GM18511 (cell line): ENCODE measurements around the gene CPLX3.

ENCODE experiments used
- ATAC-seq: cut with Tn5 transposase; IDR thresholded peaks from one replicate; pipeline ENCODE4 v1.9.1; 2021; ENCODE audit warnings: mild to moderate bottlenecking, moderate library complexity; ENCODE audit not compliant: unreplicated experiment

The CPLX3 gene

DNA sequence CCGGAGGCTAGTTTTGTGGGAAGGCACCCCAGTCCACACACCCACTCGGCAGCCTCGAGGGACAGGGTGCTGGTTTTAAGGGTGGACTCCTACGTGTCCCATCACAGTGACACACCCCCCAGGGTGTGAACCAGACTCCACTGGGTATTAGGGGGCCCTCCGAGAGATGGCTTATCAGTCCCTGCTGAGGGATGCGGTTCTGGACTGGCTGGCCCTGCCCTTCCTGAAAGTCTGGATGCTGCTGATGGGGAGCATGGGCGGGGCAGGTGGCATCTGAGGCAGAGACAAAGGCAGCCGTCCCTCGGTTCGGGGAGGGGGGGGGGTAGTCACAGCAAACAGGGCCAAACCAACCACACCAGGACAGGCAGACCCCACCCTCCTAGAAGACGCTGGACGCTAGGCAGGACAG, 17.5 kb downstream of the CPLX3 start:
- no peak for ATAC-seq

GRCh38 chr15:74844319-74845207, 18.1 kb downstream of the CPLX3 start:
- no peak for ATAC-seq

GRCh38 chr15:74845208-74845568, 18.8 kb downstream of the CPLX3 start:
- ATAC-seq = no peak

DNA sequence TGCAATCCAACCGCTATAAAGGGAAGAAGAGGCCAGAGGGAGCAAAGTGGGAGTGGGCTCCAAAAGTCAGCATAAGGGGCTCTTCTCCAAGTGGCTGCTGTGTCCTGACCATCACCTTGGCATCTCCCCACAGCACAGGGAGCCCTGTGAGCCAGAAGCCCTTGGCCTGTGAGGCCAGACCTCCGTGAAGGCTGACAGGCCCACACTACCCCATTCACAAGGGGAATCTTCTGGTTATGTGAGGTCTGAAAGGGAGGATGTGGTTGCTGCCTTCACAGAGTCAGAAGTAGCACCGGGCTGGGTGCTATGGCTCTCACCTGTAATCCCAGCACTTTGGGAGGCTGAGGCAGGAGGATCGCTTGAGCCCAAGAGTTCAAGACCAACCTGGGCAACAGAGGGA, 19.2 kb downstream of the CPLX3 start:
- no peak for ATAC-seq

DNA sequence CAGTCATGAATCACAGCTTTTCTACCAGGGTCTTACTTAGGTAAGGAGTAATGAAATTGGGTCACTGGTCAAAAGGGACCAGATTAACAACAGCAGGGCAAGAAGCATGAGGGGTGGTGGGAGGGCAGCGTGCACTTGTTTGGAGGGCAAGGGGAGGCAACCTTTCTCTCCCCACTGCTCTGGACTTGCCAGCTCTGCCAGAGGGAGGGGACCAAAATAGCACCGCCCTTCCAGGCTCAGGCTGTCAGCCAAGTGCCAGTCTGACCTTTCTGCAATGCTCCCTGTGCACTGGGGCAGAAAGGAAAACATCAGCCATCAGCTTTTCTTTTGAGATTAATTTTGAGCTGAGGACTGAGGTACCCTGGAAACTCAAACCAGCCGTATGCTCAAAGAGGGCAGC, 21.0 kb downstream of the CPLX3 start:
- no peak for ATAC-seq

- ATAC-seq = no peak
These were observed 24.0 kb downstream of the CPLX3 start for GRCh38 chr15:74850393-74850792.

GRCh38 chr15:74851960-74852359, 25.5 kb downstream of the CPLX3 start:
- no peak for ATAC-seq

GRCh38 chr15:74854453-74855022, 28.1 kb downstream of the CPLX3 start:
- no peak for ATAC-seq

- no peak for ATAC-seq
These were observed 29.4 kb downstream of the CPLX3 start for GRCh38 chr15:74855857-74856256.

DNA sequence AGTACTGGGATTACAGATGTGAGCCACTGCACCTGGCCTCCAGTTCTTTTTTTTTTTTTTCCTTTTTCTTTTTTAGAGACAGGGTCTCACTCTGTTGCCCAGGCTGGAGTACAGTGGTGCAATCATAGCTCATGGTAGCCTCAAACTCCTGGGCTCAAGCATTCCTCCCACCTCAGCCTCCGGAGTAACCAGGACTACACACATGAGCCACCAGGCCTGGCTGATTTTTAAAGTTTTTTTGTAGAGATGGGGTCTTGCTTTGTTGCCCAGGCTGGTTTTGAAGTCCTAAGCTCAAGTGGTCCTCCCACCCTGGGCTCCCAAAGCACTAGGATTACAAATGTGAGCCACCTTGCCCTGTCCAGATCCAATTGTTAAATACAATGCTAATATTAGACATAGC, 30.1 kb downstream of the CPLX3 start:
- ATAC-seq = no peak

DNA sequence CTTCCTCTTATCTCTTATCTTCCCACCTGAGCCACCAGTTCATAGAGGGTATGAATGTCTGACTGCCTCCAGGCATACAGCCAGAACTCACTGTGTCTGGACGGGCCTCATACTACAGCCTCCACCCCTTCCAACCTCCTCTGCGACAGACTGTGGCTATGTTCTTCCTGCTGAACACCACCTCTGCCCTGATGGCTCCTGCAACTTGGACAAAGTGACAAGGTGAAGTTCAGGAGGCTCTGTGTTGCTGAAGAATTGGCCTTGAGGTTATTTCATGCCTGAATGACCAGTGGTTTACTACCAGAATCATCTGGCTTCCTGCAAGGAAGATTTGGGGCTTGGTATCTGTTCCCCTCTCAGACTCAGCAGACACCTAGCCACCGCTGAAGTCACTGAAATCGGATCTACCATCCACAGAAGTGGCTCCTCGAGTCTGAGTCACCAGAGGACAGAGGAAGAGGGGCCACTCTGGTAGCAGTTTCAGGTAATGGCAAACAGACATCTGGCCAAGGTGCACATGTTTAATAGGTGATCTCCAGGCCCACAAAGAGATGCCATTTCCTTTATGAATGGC, 30.7 kb downstream of the CPLX3 start:
- ATAC-seq = peak; percentile 86

- ATAC-seq = peak; percentile 18
These were observed 31.4 kb downstream of the CPLX3 start for GRCh38 chr15:74857671-74858368.

- ATAC-seq = no peak
These were observed 31.9 kb downstream of the CPLX3 start for GRCh38 chr15:74858369-74858740.

DNA sequence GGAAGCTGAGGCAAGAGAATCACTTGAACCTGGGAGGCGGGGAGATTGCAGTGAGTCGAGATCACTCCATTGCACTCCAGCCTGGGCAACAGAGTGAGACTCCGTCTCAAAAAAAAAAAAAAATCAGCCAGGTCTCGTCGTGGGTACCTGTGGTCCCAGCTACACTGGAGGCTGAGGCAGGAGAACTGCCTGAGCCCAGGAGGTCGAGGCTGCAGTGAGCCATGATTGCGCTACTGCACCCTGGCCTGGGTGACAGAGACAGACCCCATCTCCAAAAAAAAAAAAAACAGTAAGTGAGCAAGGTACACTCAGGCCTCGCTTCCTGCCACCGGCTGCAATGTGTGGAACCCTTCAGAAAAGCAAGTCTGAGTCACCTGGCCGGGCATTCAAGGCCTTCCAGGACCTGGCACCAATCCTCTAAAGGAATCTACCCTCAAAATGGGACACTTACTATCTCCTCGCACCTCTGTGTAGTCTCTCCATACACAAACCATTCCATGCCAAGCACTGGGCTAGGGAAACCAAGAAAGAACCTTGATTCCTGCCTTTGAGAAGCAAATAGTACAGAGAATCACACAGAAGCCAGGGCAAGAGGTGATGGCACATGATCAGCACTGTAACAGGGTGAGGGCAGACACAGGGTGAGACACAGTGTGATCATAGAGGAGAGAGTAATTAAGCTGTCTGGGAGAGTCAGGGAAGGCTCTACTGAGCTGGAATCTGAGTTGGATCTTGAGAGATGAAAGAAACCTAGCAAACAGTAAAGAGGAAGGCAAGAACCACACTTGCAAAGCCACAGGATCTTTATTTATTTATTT, 37.0 kb downstream of the CPLX3 start:
- no peak for ATAC-seq

DNA sequence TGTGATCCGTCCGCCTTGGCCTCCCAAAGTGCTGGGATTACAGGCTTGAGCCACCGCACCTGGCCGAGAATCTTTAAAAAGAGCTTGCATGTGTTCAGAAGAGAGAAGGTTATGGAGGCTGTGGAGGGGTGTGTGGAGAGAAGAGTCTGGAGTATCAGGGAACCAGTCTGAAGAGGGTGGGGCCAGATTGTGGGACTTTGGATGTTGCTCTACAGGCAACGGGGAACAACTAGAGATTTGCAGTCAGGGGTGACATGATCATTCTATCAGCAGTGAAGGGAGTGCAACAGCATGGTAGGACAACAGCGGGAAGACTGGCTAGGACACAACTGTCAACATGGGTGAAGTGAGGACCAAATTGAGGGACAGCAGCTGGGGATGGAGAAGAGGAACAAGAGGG, 37.9 kb downstream of the CPLX3 start:
- no peak for ATAC-seq

DNA sequence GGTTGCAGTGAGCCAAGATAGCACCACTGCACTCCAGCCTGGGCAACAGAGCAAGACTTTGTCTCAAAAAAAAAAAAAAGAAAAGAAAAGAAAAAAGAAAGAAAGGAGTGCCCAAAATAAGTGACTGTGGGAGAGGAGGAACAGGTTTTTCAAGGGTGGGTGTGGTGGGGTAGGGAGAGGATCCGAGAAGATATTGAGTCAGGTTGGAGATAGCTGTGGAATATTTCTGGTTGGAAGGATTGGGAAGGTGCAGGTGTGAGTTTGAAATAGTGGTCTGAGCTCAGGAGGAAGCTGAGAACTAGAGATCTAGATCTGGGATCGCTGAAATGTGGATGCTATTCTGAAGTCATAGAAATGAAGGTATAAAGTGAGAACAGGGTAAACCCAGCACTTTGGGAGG, 38.9 kb downstream of the CPLX3 start:
- ATAC-seq = no peak

DNA sequence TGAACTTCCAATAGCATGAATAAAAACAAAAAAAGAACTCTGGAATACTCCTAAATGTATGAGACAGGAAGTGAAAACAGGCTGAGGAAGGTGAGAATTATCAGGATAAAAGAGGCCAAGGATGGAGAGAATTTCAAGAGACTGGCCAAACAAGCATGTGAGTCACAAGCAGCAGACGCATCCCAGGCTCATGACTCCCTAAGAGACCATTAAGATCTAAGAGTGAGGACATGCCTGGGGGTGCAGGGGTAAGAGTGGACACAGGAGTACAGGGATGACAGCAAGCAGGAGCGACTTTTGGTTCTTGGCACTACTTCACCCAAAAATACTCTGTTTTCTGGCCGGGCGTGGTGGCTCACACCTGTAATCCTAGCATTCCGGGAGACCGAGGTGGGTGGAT, 39.7 kb downstream of the CPLX3 start:
- no peak for ATAC-seq

DNA sequence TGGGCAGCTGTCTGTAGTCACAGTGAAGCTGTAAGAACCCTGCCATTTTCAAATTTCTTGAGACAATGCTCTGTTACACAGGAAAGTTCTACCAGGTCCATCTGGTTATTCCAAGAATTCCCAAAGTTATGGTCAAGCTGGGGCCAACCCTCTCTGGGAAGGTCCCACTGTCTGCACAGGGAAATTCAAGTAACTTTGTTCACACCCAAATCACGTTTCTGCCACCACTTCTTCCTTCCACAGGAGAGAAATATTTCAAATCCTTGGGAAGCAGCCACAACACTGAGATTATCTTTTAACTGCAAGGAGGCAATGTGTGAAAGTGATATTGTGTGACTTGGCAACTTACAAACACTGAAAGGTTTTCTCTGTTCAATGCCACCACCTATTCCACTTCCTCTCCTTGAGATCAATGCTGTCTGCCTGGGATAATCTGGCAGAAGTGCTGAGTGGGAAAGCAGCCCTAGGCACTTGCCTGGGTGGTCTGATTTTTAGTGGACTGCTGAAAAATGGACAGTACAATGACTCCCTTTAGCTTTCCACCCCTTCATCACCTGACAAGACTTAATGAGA, 41.1 kb downstream of the CPLX3 start:
- no peak for ATAC-seq

DNA sequence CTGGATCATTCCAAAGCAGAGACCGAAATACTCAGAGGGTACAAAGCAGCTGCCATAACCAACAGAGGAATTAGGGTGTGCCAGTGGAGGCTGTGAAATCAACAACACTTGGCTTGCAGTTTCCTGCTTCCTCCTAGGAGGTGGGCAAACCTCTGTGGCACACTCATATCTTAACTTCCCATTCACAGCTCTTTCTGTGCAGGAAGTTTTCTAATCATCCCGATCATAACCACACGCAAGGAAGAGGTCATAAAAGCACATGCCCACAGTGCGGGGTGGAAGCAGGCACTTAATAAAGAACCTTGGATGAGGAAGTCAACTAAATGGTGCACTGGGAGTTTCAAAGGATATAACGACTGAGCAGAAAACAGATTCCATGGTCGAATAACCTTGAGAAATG, 41.6 kb downstream of the CPLX3 start:
- no peak for ATAC-seq

GRCh38 chr15:74869372-74869725, 42.9 kb downstream of the CPLX3 start:
- no peak for ATAC-seq
